Type B pancreatic cell (in vitro differentiated cells): ENCODE data around the gene SLC10A3. TPM values are rescaled to one million over a fixed set of nuclear protein-coding genes. Genes with fewer than 3 reads are reported as not detected.
A peak's percentile ranks its signal among the peaks of the same experiment; 100 is the strongest.

Experiments used
- DNase-seq: peaks from one replicate; pipeline ENCODE4 v3.0.0; 2021; ENCODE audit warnings: mixed read lengths; ENCODE audit not compliant: unreplicated experiment; ENCODE audit errors: extremely low spot score
- H3K27ac Mint-ChIP-seq: 2 replicates; pipeline ENCODE4 v1.8.0; 2021; ENCODE audit warnings: mild to moderate bottlenecking, mixed read lengths
- H3K27me3 Mint-ChIP-seq: 2 replicates; pipeline ENCODE4 v1.8.0; 2021; ENCODE audit warnings: mixed read lengths
- H3K36me3 Mint-ChIP-seq: 2 replicates; pipeline ENCODE4 v1.8.0; 2021; ENCODE audit warnings: mixed read lengths
- H3K4me1 Mint-ChIP-seq: one replicate; pipeline ENCODE4 v1.8.0; 2021; ENCODE audit warnings: mixed read lengths; ENCODE audit not compliant: unreplicated experiment
- H3K4me3 Mint-ChIP-seq: 2 replicates; pipeline ENCODE4 v1.8.0; 2021; ENCODE audit warnings: mild to moderate bottlenecking, mixed read lengths
- H3K9me3 Mint-ChIP-seq: 2 replicates; pipeline ENCODE4 v1.8.0; 2021; ENCODE audit warnings: mixed read lengths
- CTCF ChIP-seq: fragments of 200-600 bp; sonication (generic); conservative IDR thresholded peaks from 2 replicates; pipeline ENCODE4 v1.5.0; 2021; ENCODE audit warnings: antibody characterized with exemption, mild to moderate bottlenecking
- total RNA-seq: library from RNA; stranded (reverse); gene quantifications from 2 replicates; pipeline ENCODE4 v1.2.1, GENCODE V29; 2021; ENCODE audit warnings: low replicate concordance

SLC10A3 gene
- total RNA-seq, 1 donor from 2014 or later, result 13.0 TPM

- TF ChIP-seq CTCF, result no peak
- no peaks in the 10 kb centered on the region for H3K27me3 Mint-ChIP-seq
- peaks cover 11% of the 10 kb centered on the region for H3K4me1 Mint-ChIP-seq
- H3K9me3 Mint-ChIP-seq, result no peaks in the 10 kb centered on the region
- DNase-seq, result no peak
- H3K27ac Mint-ChIP-seq, result no peak overlapping the region
- no peak overlapping the region for H3K4me3 Mint-ChIP-seq
- no peaks in the 10 kb centered on the region for H3K36me3 Mint-ChIP-seq
These were observed 29.0 kb upstream of the SLC10A3 start for GRCh38 chrX:154519389-154519788.

- H3K9me3 Mint-ChIP-seq, result peaks cover 6% of the 10 kb centered on the region
- DNase-seq, result no peak
- H3K27me3 Mint-ChIP-seq, result no peaks in the 10 kb centered on the region
- H3K27ac Mint-ChIP-seq, result peak overlapping the region; percentile 96
- peaks cover 11% of the 10 kb centered on the region for H3K4me1 Mint-ChIP-seq
- peak overlapping the region; percentile 88 for H3K4me3 Mint-ChIP-seq
- H3K36me3 Mint-ChIP-seq, result peaks cover 5% of the 10 kb centered on the region
- TF ChIP-seq CTCF, result no peak
These were observed 26.8 kb upstream of the SLC10A3 start for GRCh38 chrX:154517101-154517781.

- no peak for DNase-seq
- Mint-ChIP-seq H3K4me1 (peaks cover 11% of the 10 kb centered on the region), H3K4me3 (peak overlapping the region; percentile 88), H3K27ac (peak overlapping the region; percentile 96), H3K36me3 (peaks cover 5% of the 10 kb centered on the region), H3K27me3 (no peaks in the 10 kb centered on the region), H3K9me3 (peaks cover 6% of the 10 kb centered on the region)
- no peak for TF ChIP-seq CTCF
These were observed 26.2 kb upstream of the SLC10A3 start for GRCh38 chrX:154516656-154517100.

- Mint-ChIP-seq H3K27me3 (no peaks in the 10 kb centered on the region), H3K4me1 (peaks cover 11% of the 10 kb centered on the region), H3K36me3 (peaks cover 5% of the 10 kb centered on the region), H3K9me3 (peaks cover 6% of the 10 kb centered on the region), H3K27ac (peak within 1 kb of the TSS; percentile 96), H3K4me3 (peak within 1 kb of the TSS; percentile 88)
- TF ChIP-seq CTCF, result no peak
- DNase-seq, result peak; percentile 91
These were observed 25.7 kb upstream of the SLC10A3 start, which contains the start of gene FAM3A for GRCh38 chrX:154515966-154516655. Gene FAM3A, minus strand, starts transcription at chrX:154516232. Its CDS starts 460 bp downstream, at chrX:154515772.

- Mint-ChIP-seq H3K4me3 (peak overlapping the region; percentile 87), H3K27me3 (no peaks in the 10 kb centered on the region), H3K27ac (peak overlapping the region; percentile 83), H3K9me3 (peaks cover 6% of the 10 kb centered on the region), H3K36me3 (peaks cover 5% of the 10 kb centered on the region), H3K4me1 (peaks cover 11% of the 10 kb centered on the region)
- TF ChIP-seq CTCF, result no peak
- no peak for DNase-seq
These were observed 24.9 kb upstream of the SLC10A3 start for GRCh38 chrX:154515090-154515965.
